B cell (primary cell): ENCODE measurements around the gene DYNLT4. TPM values are rescaled to one million over a fixed set of nuclear protein-coding genes. Genes with fewer than 3 reads are reported as not detected.
A peak's percentile ranks its signal among the peaks of the same experiment; 100 is the strongest.
"Not testable (repeated sequence)": the region's sequence is repeated elsewhere in the genome, so short reads cannot be mapped to it uniquely, and the experiment has no call there.

Source experiments
- ATAC-seq: fragments of 200-7000 bp; cut with Tn5 transposase; one replicate; pipeline ENCODE4 v1.10.0; 2021; ENCODE audit warnings: low read depth, mild to moderate bottlenecking, moderate number of reproducible peaks, moderate library complexity
- CTCF ChIA-PET: fragments of 350-600 bp; sonication (Branson Sonifier 250); formaldehyde crosslinking; loops from one replicate; lab custom pipeline; 2021; ENCODE audit warnings: antibody characterized with exemption, inconsistent platforms; lab: Charles Lee
- POLR2A ChIA-PET: fragments of 350-600 bp; sonication (Branson Sonifier 250); formaldehyde crosslinking; loops from one replicate; lab custom pipeline; 2021; ENCODE audit warnings: antibody characterized with exemption; lab: Charles Lee
- DNase-seq: peaks from one replicate; pipeline ENCODE4 v3.0.0; 2013
- H2AFZ ChIP-seq: 2 replicates; pipeline ENCODE4 v1.6.1; 2012; ENCODE audit warnings: mild to moderate bottlenecking, low read depth, low read length; ENCODE audit not compliant: insufficient read depth, poor library complexity, severe bottlenecking
- H3K27ac ChIP-seq, 2 donors: 1 replicate in 1 of 2; 2 replicates in 1 of 2; pipeline ENCODE4 v1.5.1; 2012 to 2013; ENCODE audit warnings: low read length in 2 of 2, mild to moderate bottlenecking in 2 of 2, moderate library complexity in 1 of 2
- H3K27me3 ChIP-seq, 4 experiments: fragments of 200-600 bp in 1 of 4; sonication (generic) in 1 of 4; replicated peaks in 1 of 4; 1 replicate in 2 of 4; 2 replicates in 2 of 4; pipeline versions ENCODE4 v1.6.1 to v1.7.0; 2013 to 2016; ENCODE audit warnings: low read length in 3 of 4, mild to moderate bottlenecking in 2 of 4, mixed read lengths in 1 of 4, moderate library complexity in 1 of 4; ENCODE audit not compliant: insufficient read depth in 4 of 4, control insufficient read depth in 3 of 4; ENCODE audit errors: control extremely low read depth in 1 of 4
- H3K36me3 ChIP-seq, 2 experiments: replicated peaks in 1 of 2; 1 replicate in 1 of 2; 2 replicates in 1 of 2; pipeline versions ENCODE4 v1.6.1 to v1.7.1; 2013; ENCODE audit warnings: low read length in 1 of 2; ENCODE audit not compliant: insufficient read depth in 2 of 2, control insufficient read depth in 1 of 2; ENCODE audit errors: control extremely low read depth in 1 of 2, extremely low read depth in 1 of 2
- H3K4me1 ChIP-seq, 2 donors: fragments of 200-600 bp in 1 of 2; sonication (generic) in 1 of 2; 1 replicate in 1 of 2; 2 replicates in 1 of 2; pipeline versions ENCODE4 v1.5.1 to v1.6.1; 2013 to 2017; ENCODE audit warnings: low read length in 2 of 2; ENCODE audit not compliant: control insufficient read depth in 2 of 2, insufficient read depth in 2 of 2
- H3K4me2 ChIP-seq: replicated peaks from 2 replicates; pipeline ENCODE3; 2012; ENCODE audit warnings: mild to moderate bottlenecking, low read depth, low read length; ENCODE audit not compliant: poor library complexity, severe bottlenecking
- H3K4me3 ChIP-seq, 5 experiments: fragments of 200-600 bp in 1 of 5; sonication (generic) in 1 of 5; 1 replicate in 3 of 5; 2 replicates in 2 of 5; pipeline versions ENCODE4 v1.5.1 to v1.7.0; 2011 to 2016; ENCODE audit warnings: low read length in 4 of 5, mild to moderate bottlenecking in 4 of 5, low read depth in 2 of 5, control low read depth in 1 of 5, moderate library complexity in 1 of 5; ENCODE audit not compliant: insufficient read depth in 1 of 5; ENCODE audit errors: control extremely low read depth in 1 of 5, extremely low read depth in 1 of 5
- H3K79me2 ChIP-seq: fragments of 200-600 bp; sonication (generic); one replicate; pipeline ENCODE4 v1.6.0; 2016; ENCODE audit warnings: low read length; ENCODE audit not compliant: control insufficient read depth, insufficient read depth
- H3K9ac ChIP-seq: fragments of 200-600 bp; sonication (generic); 2 replicates; pipeline ENCODE4 v1.6.1; 2017; ENCODE audit warnings: mild to moderate bottlenecking, low read length, moderate library complexity
- H3K9me3 ChIP-seq, 3 donors: one replicate each; pipeline versions ENCODE4 v1.6.1 to v1.7.1; 2013; ENCODE audit warnings: low read length in 2 of 3; ENCODE audit not compliant: control insufficient read depth in 2 of 3, insufficient read depth in 1 of 3; ENCODE audit errors: control extremely low read depth in 1 of 3
- H4K20me1 ChIP-seq: 2 replicates; pipeline ENCODE4 v1.6.0; 2012; ENCODE audit warnings: mild to moderate bottlenecking, low read length; ENCODE audit not compliant: insufficient read depth, control insufficient read depth, poor library complexity, severe bottlenecking
- H3K27ac Mint-ChIP-seq: one replicate; pipeline ENCODE4 v1.8.0; 2021; ENCODE audit warnings: mixed read lengths
- H3K27me3 Mint-ChIP-seq: one replicate; pipeline ENCODE4 v1.8.0; 2021; ENCODE audit warnings: mixed read lengths
- H3K4me1 Mint-ChIP-seq: one replicate; pipeline ENCODE4 v1.8.0; 2021; ENCODE audit warnings: mixed read lengths
- H3K4me3 Mint-ChIP-seq: one replicate; pipeline ENCODE4 v1.8.0; 2021; ENCODE audit warnings: mixed read lengths
- H3K9me3 Mint-ChIP-seq: one replicate; pipeline ENCODE4 v1.8.0; 2022; ENCODE audit warnings: mixed read lengths; ENCODE audit not compliant: insufficient read depth
- CTCF ChIP-seq: fragments of 200-600 bp; IDR thresholded peaks from one replicate; pipeline ENCODE4 v1.8.0; 2022; ENCODE audit warnings: antibody characterized with exemption, mild to moderate bottlenecking
- EZH2 ChIP-seq: IDR thresholded peaks from 2 replicates; pipeline ENCODE4 v1.6.1; 2012; ENCODE audit warnings: borderline replicate concordance, low read depth, mild to moderate bottlenecking, moderate library complexity, low read length; ENCODE audit not compliant: insufficient read depth, poor library complexity, severe bottlenecking
- WGBS: methylation state at CpG from one replicate; pipeline ENCODE4 v1.1.5; 2013; ENCODE audit warnings: missing lambda C conversion rate; ENCODE audit not compliant: insufficient coverage; 5-methylcytosine and 5-hydroxymethylcytosine counted together
- intact Hi-C: fragments of 100-400 bp; cut with micrococcal nuclease; formaldehyde crosslinking; loops from one replicate; pipeline ENCODE4 v1.10.0; 2022
- polyA plus RNA-seq: library from polyadenylated mRNA; depleted of rRNA; stranded (reverse); fragments of >200 nt; gene quantifications from 2 replicates; pipeline ENCODE4 v1.2.3, GENCODE V29; 2012
- total RNA-seq, 2 donors: library from RNA; stranded (reverse); fragments of 120-200 nt in 1 of 2; gene quantifications; 1 replicate in 1 of 2; 2 replicates in 1 of 2; pipeline versions ENCODE4 v1.2.3 to v1.2.4, GENCODE V29; 2013 to 2022

DYNLT4 gene
- total and polyA plus RNA-seq, 2 donors (not counting 1 experiment from before 2014, with no cell fraction given), result 0.19 to 0.39 TPM

DNA sequence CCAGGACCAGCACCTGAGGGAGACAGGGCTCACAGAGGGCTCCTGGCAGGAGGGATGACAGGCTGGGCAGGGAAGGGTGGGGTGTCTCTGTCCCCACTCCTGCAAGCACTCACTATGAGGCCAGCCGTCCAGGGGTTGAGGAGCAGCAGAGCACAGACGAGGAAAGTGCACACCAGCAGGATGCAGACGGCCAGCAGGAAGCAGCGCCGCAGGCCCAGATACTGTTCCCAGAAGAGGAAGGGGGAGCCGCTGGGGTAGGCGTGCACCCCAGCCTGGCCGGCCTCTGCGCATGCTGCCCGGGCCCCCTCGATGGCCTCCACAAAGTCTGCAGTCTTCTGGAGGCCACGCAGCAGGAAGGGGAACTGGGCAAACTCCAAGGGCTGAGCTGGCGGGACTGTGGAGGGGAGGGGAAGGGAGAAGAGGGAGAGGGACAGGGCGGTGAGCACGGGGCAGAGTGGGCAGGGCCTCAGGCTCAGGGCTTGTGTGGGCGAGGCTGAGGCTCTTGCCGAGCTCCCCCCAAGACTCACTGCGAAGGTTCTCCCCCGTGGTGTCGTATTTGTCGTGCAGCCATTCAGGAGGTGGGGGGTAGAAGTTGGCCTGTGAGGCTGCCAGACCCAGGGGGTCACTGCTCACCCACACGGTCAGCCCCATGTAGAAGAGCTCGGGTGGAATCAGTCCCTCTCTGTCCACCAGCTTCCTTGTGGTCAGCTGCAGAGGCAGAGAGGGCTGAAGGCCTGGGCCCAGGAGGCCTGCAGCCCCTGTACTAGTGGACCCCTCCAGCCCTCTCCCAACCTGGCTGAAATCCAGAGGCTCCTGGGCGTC, 19.4 kb upstream of the DYNLT4 start:
- POLR2A ChIA-PET, result interaction anchor here (0.7 kb wide), 1 partner anchor 102 kb away, joined by 3 read pairs; no protein-coding TSS in a partner anchor
- WGBS, result 38% methylated on average over 22 of the region's 24 CpGs

GRCh38 chr1:44824392-44824791, 17.2 kb upstream of the DYNLT4 start:
- H3K4me1 ChIP-seq, result peaks cover 8 to 11% of the 10 kb centered on the region in 2 donors
- H3K4me1 Mint-ChIP-seq, result peaks cover 18% of the 10 kb centered on the region
- H3K9me3 Mint-ChIP-seq, H3K4me3 ChIP-seq, H4K20me1 ChIP-seq, H3K4me2 ChIP-seq, H3K36me3 ChIP-seq, H3K27me3 Mint-ChIP-seq, H2AFZ ChIP-seq, H3K27ac Mint-ChIP-seq, H3K27ac ChIP-seq, H3K27me3 ChIP-seq, ATAC-seq, H3K9me3 ChIP-seq, H3K4me3 Mint-ChIP-seq, H3K9ac ChIP-seq, intact Hi-C loops, H3K79me2 ChIP-seq, DNase-seq: not testable (repeated sequence)
- CTCF ChIA-PET, result interaction anchor here (2.1 kb wide), 1 partner anchor 24 kb away, joined by 7 read pairs; the partner anchor contains the start of gene PLK3
- POLR2A ChIA-PET, result interaction anchor here (0.6 kb wide), 1 partner anchor 16 kb away, joined by 3 read pairs; no protein-coding TSS in a partner anchor
- WGBS, result 100% methylated on average over 3 of the region's 6 CpGs

More for the DNA sequence above, 19.4 kb upstream of the DYNLT4 start:
- TF ChIP-seq EZH2 (no peak), CTCF (no peak)
- no peaks in the 10 kb centered on the region for H4K20me1 ChIP-seq
- Mint-ChIP-seq H3K27me3 (no peaks in the 10 kb centered on the region), H3K4me3 (no peak overlapping the region), H3K4me1 (no peaks in the 10 kb centered on the region), H3K9me3 (no peaks in the 10 kb centered on the region), H3K27ac (no peak overlapping the region)
- no peak for ATAC-seq
- DNase-seq, result no peak
- H3K4me2 ChIP-seq, result no peak overlapping the region
- H3K9me3 ChIP-seq, result peaks cover 0 to 4% (median 0%) of the 10 kb centered on the region in 3 donors
- CTCF ChIA-PET, result interaction anchor here (1.0 to 2.2 kb wide), 5 partner anchors 9 to 97 kb away, joined by 3 to 10 read pairs (median 3); partner anchors contain the start of gene PLK3
- H3K9ac ChIP-seq, result no peak overlapping the region
- intact Hi-C loops, result no loop called here
- no peaks in the 10 kb centered on the region for H3K4me1 ChIP-seq
- no peak overlapping the region for H3K27ac ChIP-seq
- no peak overlapping the region for H3K4me3 ChIP-seq
- peak overlapping the region; percentile 32 for H2AFZ ChIP-seq
- H3K36me3 ChIP-seq, result no peaks in the 10 kb centered on the region
- no peaks in the 10 kb centered on the region for H3K27me3 ChIP-seq
- no peaks in the 10 kb centered on the region for H3K79me2 ChIP-seq
